Measurements from ENCODE around the gene SLC35B2.

- TF ChIP-seq CTCF (IDR thresholded peaks at IDR 0.05; ENCODE audit: poor library complexity): no peak
- no peak for TF ChIP-seq EZH2phosphoT487 (IDR thresholded peaks at IDR 0.05; ENCODE audit: low read depth, severe bottlenecking, unreplicated experiment)
- TF ChIP-seq EZH2 (IDR thresholded peaks at IDR 0.05; ENCODE audit: borderline replicate concordance): no peak
Observed at GRCh38 chr6:44243345-44243744, 14.0 kb downstream of the SLC35B2 start.
